OCI-LY7 (cell line): ENCODE measurements around the gene APOBEC3A. TPM values are rescaled to one million over a fixed set of nuclear protein-coding genes. Genes with fewer than 3 reads are reported as not detected.

ENCODE experiments used
- BruUV-seq: library from RNA; stranded (reverse); fragments of 400-500 nt; replicated peaks from 2 replicates; lab custom pipeline; 2021; lab: Mats Ljungman, UMichigan
- CTCF ChIA-PET: fragments of 300-600 bp; sonication (Branson Sonifier 250); formaldehyde crosslinking; loops from one replicate; lab custom pipeline; 2022; ENCODE audit warnings: antibody characterized with exemption; ENCODE audit not compliant: unreplicated experiment; lab: Charles Lee
- POLR2A ChIA-PET: fragments of 300-600 bp; sonication (Branson Sonifier 250); formaldehyde crosslinking; loops from one replicate; lab custom pipeline; 2022; ENCODE audit warnings: antibody characterized with exemption; lab: Charles Lee
- DNase-seq: peaks from one replicate; pipeline ENCODE4 v3.0.0-alpha.2; 2015; ENCODE audit warnings: low spot score
- H2AFZ ChIP-seq: fragments of 200-600 bp; sonication (generic), shearing (Covaris generic); 2 replicates; pipeline ENCODE4 v1.6.1; 2014; ENCODE audit warnings: mild to moderate bottlenecking, antibody characterized with exemption, low read length, moderate library complexity
- H3K27ac ChIP-seq: fragments of 200-600 bp; sonication (generic); 2 replicates; pipeline ENCODE4 v1.5.1; 2014; ENCODE audit warnings: mixed run types, low read depth, mild to moderate bottlenecking, moderate library complexity, low read length, inconsistent platforms; ENCODE audit not compliant: poor library complexity, severe bottlenecking
- H3K36me3 ChIP-seq: fragments of 200-600 bp; sonication (generic); 2 replicates; pipeline ENCODE4 v1.6.1; 2014; ENCODE audit warnings: mild to moderate bottlenecking, antibody characterized with exemption, low read length, moderate library complexity, mixed read lengths; ENCODE audit not compliant: insufficient read depth
- H3K4me1 ChIP-seq: fragments of 200-600 bp; sonication (generic); 2 replicates; pipeline ENCODE4 v1.5.1; 2014; ENCODE audit warnings: mild to moderate bottlenecking, low read length; ENCODE audit not compliant: insufficient read depth, poor library complexity, severe bottlenecking
- H3K4me2 ChIP-seq: fragments of 200-600 bp; sonication (generic); 2 replicates; pipeline ENCODE4 v1.6.1; 2014; ENCODE audit warnings: mild to moderate bottlenecking, low read length
- H3K4me3 ChIP-seq: fragments of 200-600 bp; sonication (generic); 2 replicates; pipeline ENCODE4 v1.5.1; 2014; ENCODE audit warnings: mild to moderate bottlenecking, low read depth, low read length; ENCODE audit not compliant: poor library complexity, severe bottlenecking
- H3K79me2 ChIP-seq: fragments of 200-600 bp; sonication (generic); 2 replicates; pipeline ENCODE4 v1.6.1; 2016; ENCODE audit warnings: low read depth, mild to moderate bottlenecking, low read length, moderate library complexity, mixed read lengths; ENCODE audit not compliant: insufficient read depth
- H3K9me2 ChIP-seq: fragments of 200-600 bp; sonication (generic); 2 replicates; pipeline ENCODE4 v1.6.1; 2016; ENCODE audit warnings: mild to moderate bottlenecking, low read length, mixed read lengths; ENCODE audit not compliant: insufficient read depth
- H3K9me3 ChIP-seq: fragments of 200-600 bp; sonication (generic); 2 replicates; pipeline ENCODE4 v1.6.1; 2014; ENCODE audit warnings: mild to moderate bottlenecking, mixed run types, low read length, mixed read lengths
- H4K20me1 ChIP-seq: fragments of 200-600 bp; sonication (generic); 2 replicates; pipeline ENCODE4 v1.6.1; 2014; ENCODE audit warnings: mild to moderate bottlenecking, antibody characterized with exemption, low read length, moderate library complexity, mixed read lengths; ENCODE audit not compliant: insufficient read depth
- CTCF ChIP-seq: fragments of 200-600 bp; sonication (generic); conservative IDR thresholded peaks from 2 replicates; pipeline ENCODE4 v1.5.1; 2014; ENCODE audit warnings: mild to moderate bottlenecking, antibody characterized with exemption, low read length, moderate library complexity, mixed read lengths
- EZH2phosphoT487 ChIP-seq: fragments of 200-600 bp; sonication (generic); IDR thresholded peaks from 2 replicates; pipeline ENCODE4 v1.6.1; 2018; ENCODE audit warnings: low read depth, borderline replicate concordance, mild to moderate bottlenecking, mixed run types, antibody characterized with exemption, low read length, moderate library complexity, mixed read lengths
- intact Hi-C: fragments of 100-400 bp; cut with micrococcal nuclease; formaldehyde crosslinking; loops from one replicate; pipeline ENCODE4 v1.10.0; 2022; ENCODE audit not compliant: unreplicated experiment
- total RNA-seq, 2 experiments: library from RNA; depleted of rRNA in 1 of 2; stranded (reverse); fragments of >200 nt in 1 of 2; shearing (Covaris generic) in 1 of 2; gene quantifications; 2 replicates each; pipeline ENCODE4 v1.2.3, GENCODE V29; 2014 to 2022

APOBEC3A gene
- total RNA-seq, 2 experiments from 2014 or later: not detected

DNA sequence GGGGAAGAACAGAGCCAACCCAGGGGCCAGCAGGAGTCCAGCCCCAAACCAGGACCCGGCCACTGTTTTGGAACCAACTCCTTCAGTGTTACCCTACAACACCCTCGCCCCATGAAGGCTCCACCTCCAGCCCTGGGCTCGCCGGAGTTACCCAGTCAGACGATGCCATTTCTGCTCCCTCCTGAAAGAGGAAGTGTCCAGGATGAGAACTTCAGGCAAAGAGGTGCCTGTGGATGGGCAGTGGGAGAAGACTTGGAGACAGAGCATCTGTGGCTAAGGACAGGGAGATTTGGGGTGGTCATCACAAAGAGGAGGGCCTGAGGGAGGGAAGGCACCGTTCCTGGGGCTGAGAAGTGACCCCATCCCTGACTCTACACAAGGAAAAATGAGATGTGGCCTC is 38.7 kb downstream of the APOBEC3A start:
- POLR2A ChIA-PET: no interaction called here
- no peak overlapping the region for H3K4me2 ChIP-seq
- H3K36me3 ChIP-seq: no peaks in the 10 kb centered on the region
- no peak for DNase-seq
- no peak overlapping the region for H3K4me3 ChIP-seq
- H3K4me1 ChIP-seq: no peaks in the 10 kb centered on the region
- CTCF ChIA-PET: no interaction called here
- intact Hi-C loops: no loop called here
- TF ChIP-seq EZH2phosphoT487 (no peak), CTCF (no peak)
- no peaks in the 10 kb centered on the region for H3K9me2 ChIP-seq
- BruUV-seq: no TSS peak
- no peak overlapping the region for H3K27ac ChIP-seq
- no peak overlapping the region for H2AFZ ChIP-seq
- H3K79me2 ChIP-seq: no peaks in the 10 kb centered on the region
- H3K9me3 ChIP-seq: no peaks in the 10 kb centered on the region
- H4K20me1 ChIP-seq: no peaks in the 10 kb centered on the region

DNA sequence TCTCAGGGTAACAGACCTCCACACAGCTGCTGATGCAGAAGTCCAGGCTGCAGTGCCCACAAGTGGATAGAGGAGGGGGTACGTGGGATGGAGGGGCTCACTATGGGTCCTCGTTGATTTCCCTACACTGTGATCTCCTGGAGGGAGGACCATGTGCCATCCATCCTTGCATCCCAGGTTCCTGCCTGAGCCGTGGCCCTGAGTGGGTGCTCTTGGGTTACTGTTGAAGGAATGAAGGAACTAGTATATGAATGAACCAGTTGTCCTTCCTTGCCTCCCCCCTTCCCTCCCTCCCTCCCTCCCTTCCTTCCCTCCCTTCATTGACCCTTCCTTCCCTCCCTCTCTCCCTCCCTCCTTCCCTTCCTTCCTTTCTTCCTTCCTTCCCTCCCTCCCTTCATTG is 40.1 kb downstream of the APOBEC3A start:
- H3K4me1 ChIP-seq: peaks cover 5% of the 10 kb centered on the region
- no peak for DNase-seq
- intact Hi-C loops: no loop called here
- H3K79me2 ChIP-seq: no peaks in the 10 kb centered on the region
- no peak overlapping the region for H2AFZ ChIP-seq
- H3K36me3 ChIP-seq: no peaks in the 10 kb centered on the region
- H3K27ac ChIP-seq: no peak overlapping the region
- no peak for TF ChIP-seq EZH2phosphoT487
- no peak for TF ChIP-seq CTCF
- no peak overlapping the region for H3K4me2 ChIP-seq
- CTCF ChIA-PET: no interaction called here
- no peak overlapping the region for H3K4me3 ChIP-seq
- POLR2A ChIA-PET: no interaction called here
- H3K9me3 ChIP-seq: no peaks in the 10 kb centered on the region
- no peaks in the 10 kb centered on the region for H4K20me1 ChIP-seq
- no peaks in the 10 kb centered on the region for H3K9me2 ChIP-seq
- no TSS peak for BruUV-seq

DNA sequence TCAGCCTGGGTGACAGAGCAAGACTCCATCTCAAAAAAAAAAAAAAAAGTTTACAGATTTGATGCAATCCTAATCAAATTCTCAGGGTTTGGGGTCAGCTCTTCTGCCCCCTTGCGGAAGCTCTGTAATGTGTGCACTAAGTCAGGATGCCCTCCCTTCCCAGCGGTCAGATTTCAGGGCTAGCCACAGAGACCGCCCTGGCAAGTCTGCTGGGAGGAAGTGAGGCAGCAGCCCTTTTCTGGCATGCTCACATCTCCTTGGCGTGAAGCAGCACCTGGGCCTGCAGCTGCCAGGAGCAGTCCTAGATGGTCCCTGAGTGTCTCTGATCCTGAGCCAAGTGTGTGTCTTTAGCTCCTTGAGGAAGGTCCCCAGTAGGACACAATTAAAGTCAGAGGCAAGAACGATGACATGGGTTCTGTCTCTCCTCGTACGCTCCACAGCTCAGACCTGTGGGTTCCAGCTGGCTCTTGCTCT is 45.8 kb downstream of the APOBEC3A start:
- peak; percentile 88 for DNase-seq
- intact Hi-C loops: loop anchor here (1.0 kb wide), 4 partner anchors 18 to 234 kb away; no protein-coding TSS in a partner anchor
- peak overlapping the region; percentile 63 for H3K27ac ChIP-seq
- H4K20me1 ChIP-seq: no peaks in the 10 kb centered on the region
- peak overlapping the region; percentile 68 for H2AFZ ChIP-seq
- peak overlapping the region; percentile 1 for H3K4me3 ChIP-seq
- H3K36me3 ChIP-seq: no peaks in the 10 kb centered on the region
- TF ChIP-seq EZH2phosphoT487 (no peak), CTCF (peak; percentile 86)
- H3K9me3 ChIP-seq: no peaks in the 10 kb centered on the region
- H3K4me2 ChIP-seq: peak overlapping the region; percentile 65
- peaks cover 21% of the 10 kb centered on the region for H3K4me1 ChIP-seq
- BruUV-seq: no TSS peak
- ChIA-PET CTCF (interaction anchor here (0.7 to 1.2 kb wide), 4 partner anchors 30 to 146 kb away, joined by 3 read pairs; no protein-coding TSS in a partner anchor), POLR2A (interaction anchor here (0.5 to 1.2 kb wide), 6 partner anchors 19 to 319 kb away, joined by 3 to 5 read pairs (median 3); no protein-coding TSS in a partner anchor)
- no peaks in the 10 kb centered on the region for H3K9me2 ChIP-seq
- H3K79me2 ChIP-seq: no peaks in the 10 kb centered on the region
